IMR-90 (cell line): Measurements from ENCODE around the gene PDLIM1. TPM values are rescaled to one million over a fixed set of nuclear protein-coding genes. Genes with fewer than 3 reads are reported as not detected.

Source experiments
- ATAC-seq: fragments of 200-7000 bp; cut with Tn5 transposase; 2 replicates; pipeline ENCODE4 v1.9.1; 2020; ENCODE audit warnings: low read depth, mild to moderate bottlenecking, moderate library complexity
- BruUV-seq: library from RNA; stranded (reverse); fragments of 400-500 nt; replicated peaks from 2 replicates; lab custom pipeline; 2021; lab: Mats Ljungman, UMichigan
- CTCF ChIA-PET: fragments of 300-600 bp; formaldehyde crosslinking; extraction: SDS; loops from one replicate; lab custom pipeline; 2021; ENCODE audit warnings: antibody characterized with exemption; lab: Yijun Ruan, JAX
- POLR2A ChIA-PET: fragments of 300-600 bp; sonication (Branson Sonifier 250); formaldehyde crosslinking; loops from one replicate; lab custom pipeline; 2022; ENCODE audit warnings: antibody characterized with exemption; ENCODE audit not compliant: unreplicated experiment; lab: Charles Lee
- DNase-seq: peaks from one replicate; pipeline ENCODE4 v3.0.0; 2013
- H2AFZ ChIP-seq: replicated peaks from 2 replicates; pipeline ENCODE3; 2013; ENCODE audit warnings: low read length, mild to moderate bottlenecking; ENCODE audit not compliant: poor library complexity
- H2AK5ac ChIP-seq: 2 replicates; pipeline ENCODE4 v1.6.1; 2013; ENCODE audit warnings: low read depth, low read length, inconsistent platforms
- H2AK9ac ChIP-seq: replicated peaks from 2 replicates; pipeline ENCODE3; 2013; ENCODE audit warnings: mild to moderate bottlenecking, low read depth, low read length, moderate library complexity; ENCODE audit not compliant: poor library complexity
- H2BK120ac ChIP-seq: 2 replicates; pipeline ENCODE4 v1.6.1; 2013; ENCODE audit warnings: low read depth, low read length, inconsistent platforms
- H2BK15ac ChIP-seq: 3 replicates; pipeline ENCODE4 v1.6.1; 2013; ENCODE audit warnings: low read depth, low read length, inconsistent platforms
- H2BK20ac ChIP-seq: 2 replicates; pipeline ENCODE4 v1.6.1; 2013; ENCODE audit warnings: low read depth, mild to moderate bottlenecking, inconsistent platforms, low read length, moderate library complexity
- H2BK5ac ChIP-seq: 2 replicates; pipeline ENCODE4 v1.6.1; 2013; ENCODE audit warnings: mild to moderate bottlenecking, low read depth, low read length, inconsistent platforms; ENCODE audit not compliant: poor library complexity, severe bottlenecking
- H3K14ac ChIP-seq: replicated peaks from 2 replicates; pipeline ENCODE4 v1.6.1; 2013; ENCODE audit warnings: low read depth, low read length, inconsistent platforms
- H3K18ac ChIP-seq: 2 replicates; pipeline ENCODE4 v1.6.1; 2013; ENCODE audit warnings: low read depth, low read length, control low read depth
- H3K23ac ChIP-seq: 2 replicates; pipeline ENCODE4 v1.6.1; 2013; ENCODE audit warnings: low read depth, low read length, inconsistent platforms
- H3K27ac ChIP-seq: 2 replicates; pipeline ENCODE4 v1.5.1; 2013; ENCODE audit warnings: mild to moderate bottlenecking, control low read depth, low read length; ENCODE audit not compliant: insufficient read depth
- H3K27me3 ChIP-seq: 2 replicates; pipeline ENCODE4 v1.6.1; 2013; ENCODE audit warnings: low read length; ENCODE audit not compliant: control insufficient read depth, insufficient read depth
- H3K36me3 ChIP-seq: 2 replicates; pipeline ENCODE4 v1.6.1; 2013; ENCODE audit warnings: low read length, mixed read lengths; ENCODE audit not compliant: control insufficient read depth, insufficient read depth
- H3K4ac ChIP-seq: 2 replicates; pipeline ENCODE4 v1.6.1; 2013; ENCODE audit warnings: low read depth, low read length, inconsistent platforms
- H3K4me1 ChIP-seq: 2 replicates; pipeline ENCODE4 v1.6.1; 2013; ENCODE audit warnings: low read length, mixed read lengths; ENCODE audit not compliant: control insufficient read depth, insufficient read depth
- H3K4me2 ChIP-seq: 2 replicates; pipeline ENCODE4 v1.6.1; 2013; ENCODE audit warnings: low read depth, mild to moderate bottlenecking, control low read depth, low read length, moderate library complexity
- H3K4me3 ChIP-seq: 2 replicates; pipeline ENCODE4 v1.5.1; 2013; ENCODE audit warnings: low read depth, mild to moderate bottlenecking, control low read depth, low read length, moderate library complexity; ENCODE audit not compliant: insufficient read depth
- H3K56ac ChIP-seq: 2 replicates; pipeline ENCODE4 v1.6.1; 2013; ENCODE audit warnings: low read length, inconsistent platforms; ENCODE audit not compliant: insufficient read depth; ENCODE audit errors: extremely low read depth
- H3K79me1 ChIP-seq, 2 experiments: 2 replicates each; pipeline ENCODE4 v1.6.1; 2013; ENCODE audit warnings: low read length in 2 of 2, inconsistent platforms in 1 of 2, low read depth in 1 of 2
- H3K9ac ChIP-seq: 2 replicates; pipeline ENCODE4 v1.6.1; 2013; ENCODE audit warnings: low read depth, low read length, control low read depth
- H3K9me1 ChIP-seq: 2 replicates; pipeline ENCODE4 v1.6.1; 2013; ENCODE audit warnings: low read length, inconsistent platforms; ENCODE audit not compliant: insufficient read depth
- H3K9me3 ChIP-seq: 2 replicates; pipeline ENCODE4 v1.6.1; 2013; ENCODE audit warnings: low read length; ENCODE audit not compliant: control insufficient read depth, insufficient read depth
- H4K20me1 ChIP-seq: 2 replicates; pipeline ENCODE4 v1.6.1; 2013; ENCODE audit warnings: low read length, inconsistent platforms; ENCODE audit not compliant: insufficient read depth
- H4K5ac ChIP-seq: 2 replicates; pipeline ENCODE4 v1.6.1; 2013; ENCODE audit warnings: mild to moderate bottlenecking, low read depth, low read length, control low read depth
- H4K8ac ChIP-seq, 2 experiments: 2 replicates each; pipeline ENCODE4 v1.6.1; 2013; ENCODE audit warnings: low read depth in 2 of 2, low read length in 2 of 2, control low read depth in 1 of 2, inconsistent platforms in 1 of 2
- H4K91ac ChIP-seq: 2 replicates; pipeline ENCODE4 v1.6.1; 2013; ENCODE audit warnings: low read depth, low read length, inconsistent platforms; ENCODE audit not compliant: insufficient read depth
- CEBPB ChIP-seq: IDR thresholded peaks from 2 replicates; pipeline ENCODE4 v1.6.1; 2012; ENCODE audit warnings: low read depth, low read length, improper control_type of control experiment
- CHD1 ChIP-seq: IDR thresholded peaks from 2 replicates; pipeline ENCODE4 v1.6.1; 2012; ENCODE audit warnings: low read depth, low read length, improper control_type of control experiment
- FOS ChIP-seq: fragments of 150-350 bp; IDR thresholded peaks from 2 replicates; pipeline ENCODE4 v1.6.1; 2016; ENCODE audit warnings: low read depth, low read length
- MAFK ChIP-seq: IDR thresholded peaks from 2 replicates; pipeline ENCODE4 v1.6.1; 2012; ENCODE audit warnings: low read depth, low read length, improper control_type of control experiment
- NFE2L2 ChIP-seq: fragments of 150-350 bp; IDR thresholded peaks from 2 replicates; pipeline ENCODE4 v1.6.1; 2016; ENCODE audit warnings: low read depth, mild to moderate bottlenecking, low read length
- SMC3 ChIP-seq: fragments of 150-350 bp; IDR thresholded peaks from 2 replicates; pipeline ENCODE4 v1.6.1; 2016; ENCODE audit warnings: low read depth, mild to moderate bottlenecking, antibody characterized with exemption, low read length, moderate library complexity
- WGBS, 2 experiments: methylation state at CpG; one replicate each; pipeline versions ENCODE4 v1.1.5 to v1.1.7; 2013; ENCODE audit warnings: missing lambda C conversion rate in 2 of 2; ENCODE audit not compliant: insufficient read length in 1 of 2; ENCODE audit errors: extremely low coverage in 2 of 2; 5-methylcytosine and 5-hydroxymethylcytosine counted together
- dilution Hi-C: fragments of 300-500 bp; cut with HindIII; formaldehyde crosslinking; loops from one replicate; pipeline ENCODE4 v1.14.3; 2018; ENCODE audit warnings: low sequenced_read_pairs; ENCODE audit not compliant: unreplicated experiment
- in situ Hi-C: fragments of 300-500 bp; cut with MboI; formaldehyde crosslinking; loops from 3 replicates; pipeline ENCODE4 v1.14.3; 2019; ENCODE audit warnings: low sequenced_read_pairs, inconsistent platforms, mixed read lengths
- intact Hi-C: fragments of 100-400 bp; cut with micrococcal nuclease; formaldehyde crosslinking; loops from 2 replicates; pipeline ENCODE4 v1.10.0; 2022
- polyA plus RNA-seq, 3 experiments: library from polyadenylated mRNA; depleted of rRNA; stranded (reverse); fragments of >200 nt; gene quantifications; 2 replicates each; pipeline ENCODE4 v1.2.3, GENCODE V29; 2012; ENCODE audit warnings: low replicate concordance in 1 of 3
- total RNA-seq: library from RNA; depleted of rRNA; stranded (reverse); fragments of >200 nt; gene quantifications from 2 replicates; pipeline ENCODE4 v1.2.3, GENCODE V29; 2012
- TF ChIP-seq, protein P1 (sequence below): conservative IDR thresholded peaks from 2 replicates; pipeline ENCODE4 v1.5.1; 2012; ENCODE audit warnings: mild to moderate bottlenecking, low read depth, low read length, improper control_type of control experiment

The PDLIM1 gene
- total and polyA plus RNA-seq, 2 of the 4 experiments (the other 2 are of a cell fraction): 30.1 to 187 TPM

DNA sequence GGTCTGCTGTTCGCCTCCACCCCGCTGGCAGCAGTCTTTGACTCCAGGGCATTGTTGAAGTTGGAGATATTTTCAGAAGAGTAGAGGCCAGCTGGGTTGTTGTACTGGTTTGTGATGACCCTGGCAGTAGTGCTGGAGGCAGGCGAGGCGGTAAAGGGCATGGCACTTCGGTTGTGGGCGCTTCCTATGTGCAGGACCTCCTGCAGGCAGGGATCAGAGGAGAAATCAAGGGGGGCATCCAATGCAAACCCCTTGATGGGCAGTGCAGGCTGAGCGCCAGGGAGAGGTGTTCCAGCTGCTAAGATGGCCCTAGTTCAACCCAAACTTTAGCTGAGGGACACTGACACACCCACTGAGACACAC lies 27.0 kb downstream of the PDLIM1 start (continued):
- TF ChIP-seq MAFK: no peak
- no peak for TF ChIP-seq FOS
- TF ChIP-seq SMC3: no peak
- TF ChIP-seq CEBPB: no peak

DNA sequence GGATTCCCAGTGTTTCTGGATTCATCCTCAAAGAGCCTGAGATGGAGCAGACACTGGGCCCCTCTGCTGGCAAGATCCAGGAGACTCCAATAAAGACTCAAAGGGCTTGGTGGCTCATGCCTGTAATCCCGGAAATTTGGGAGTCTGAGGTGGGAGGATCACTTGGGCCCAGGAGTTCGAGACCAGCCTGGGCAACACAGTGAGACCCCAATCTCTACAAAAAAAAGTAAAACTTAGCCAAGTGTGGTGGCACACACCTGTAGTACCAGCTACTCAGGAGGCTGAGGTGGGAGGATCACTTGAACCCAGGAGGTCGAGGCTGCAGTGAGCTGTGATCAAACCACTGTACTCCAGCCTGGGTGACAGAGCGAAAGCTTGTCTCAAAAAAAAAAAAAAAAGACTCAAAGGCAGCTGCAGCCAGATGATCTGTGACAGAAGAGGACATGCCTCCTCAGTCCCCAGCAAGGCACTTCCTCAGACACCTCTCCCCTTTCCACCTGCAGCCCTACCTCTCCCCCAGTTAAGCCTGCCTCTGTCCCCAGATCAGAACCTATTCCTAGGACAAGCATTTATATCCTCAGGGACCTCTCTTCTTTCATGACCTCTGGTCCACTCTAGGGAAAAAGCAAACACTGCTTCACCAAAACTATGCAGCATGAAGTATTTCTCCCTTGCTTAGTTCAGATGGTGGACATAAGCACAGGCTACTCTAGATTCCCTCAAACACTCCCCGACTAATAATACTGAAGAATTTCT lies 27.9 kb downstream of the PDLIM1 start:
- BruUV-seq: no TSS peak
- Histone ChIP-seq H3K4me3 (no peak overlapping the region), H2AK5ac (no peak overlapping the region; the same call in 1 of the 2 replicates), H3K79me1 (peaks cover 24 to 71% of the 10 kb centered on the region in 2 experiments), H3K4me1 (peaks cover 22% of the 10 kb centered on the region), H3K4me2 (no peak overlapping the region), H4K91ac (no peak overlapping the region), H3K9me1 (peaks cover 22% of the 10 kb centered on the region), H3K27ac (peak overlapping the region; percentile 26; the same call in 1 of the 2 replicates), H3K14ac (no peak overlapping the region), H3K4ac (0 out of 2 replicates have a peak overlapping the region, but pooled peaks have one; percentile 32), H4K20me1 (peaks cover 3% of the 10 kb centered on the region; the same call in 1 of the 2 replicates), H2AFZ (no peak overlapping the region), H2BK5ac (no peak overlapping the region), H3K9me3 (no peaks in the 10 kb centered on the region), H4K8ac (no peak overlapping the region), H3K9ac (no peak overlapping the region), H3K36me3 (peaks cover 54% of the 10 kb centered on the region), H3K23ac (no peak overlapping the region), H3K56ac (no peak overlapping the region), H3K27me3 (no peaks in the 10 kb centered on the region), H2BK120ac (no peak overlapping the region), H3K18ac (no peak overlapping the region), H2BK20ac (peak overlapping the region; percentile 36; the same call in 1 of the 2 replicates), H4K5ac (no peak overlapping the region), H2BK15ac (no peak overlapping the region), H2AK9ac (no peak overlapping the region)
- ChIA-PET CTCF (interaction anchor here (0.7 kb wide), 1 partner anchor 8 kb away, joined by 3 read pairs; no protein-coding TSS in a partner anchor), POLR2A (interaction anchor here (0.7 kb wide), 1 partner anchor 9 kb away, joined by 7 read pairs; no protein-coding TSS in a partner anchor)
- TF ChIP-seq NFE2L2: no peak
- no peak for TF ChIP-seq MAFK
- no peak for TF ChIP-seq FOS
- TF ChIP-seq, protein P1, sequence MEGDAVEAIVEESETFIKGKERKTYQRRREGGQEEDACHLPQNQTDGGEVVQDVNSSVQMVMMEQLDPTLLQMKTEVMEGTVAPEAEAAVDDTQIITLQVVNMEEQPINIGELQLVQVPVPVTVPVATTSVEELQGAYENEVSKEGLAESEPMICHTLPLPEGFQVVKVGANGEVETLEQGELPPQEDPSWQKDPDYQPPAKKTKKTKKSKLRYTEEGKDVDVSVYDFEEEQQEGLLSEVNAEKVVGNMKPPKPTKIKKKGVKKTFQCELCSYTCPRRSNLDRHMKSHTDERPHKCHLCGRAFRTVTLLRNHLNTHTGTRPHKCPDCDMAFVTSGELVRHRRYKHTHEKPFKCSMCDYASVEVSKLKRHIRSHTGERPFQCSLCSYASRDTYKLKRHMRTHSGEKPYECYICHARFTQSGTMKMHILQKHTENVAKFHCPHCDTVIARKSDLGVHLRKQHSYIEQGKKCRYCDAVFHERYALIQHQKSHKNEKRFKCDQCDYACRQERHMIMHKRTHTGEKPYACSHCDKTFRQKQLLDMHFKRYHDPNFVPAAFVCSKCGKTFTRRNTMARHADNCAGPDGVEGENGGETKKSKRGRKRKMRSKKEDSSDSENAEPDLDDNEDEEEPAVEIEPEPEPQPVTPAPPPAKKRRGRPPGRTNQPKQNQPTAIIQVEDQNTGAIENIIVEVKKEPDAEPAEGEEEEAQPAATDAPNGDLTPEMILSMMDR: no peak
- TF ChIP-seq SMC3: no peak
- TF ChIP-seq CHD1: no peak
- intact Hi-C loops: no loop called here
- ATAC-seq (peak; percentile 24), DNase-seq (no peak)
- in situ Hi-C loops: no loop called here
- WGBS, 2 experiments: 88% methylated on average over 2 of the region's 5 CpGs; no CpG with 5 or more reads in 1 of the 2 experiments
- dilution Hi-C loops: no loop called here
